HCT116 (cell line): ENCODE results near the gene ITPR2. TPM values are rescaled to one million over a fixed set of nuclear protein-coding genes. Genes with fewer than 3 reads are reported as not detected.

Source experiments
- ATAC-seq: fragments of 200-7000 bp; cut with Tn5 transposase; 2 replicates; pipeline ENCODE4 v1.9.1; 2020; ENCODE audit warnings: mild to moderate bottlenecking, moderate library complexity
- BruUV-seq: library from RNA; stranded (reverse); fragments of 400-500 nt; replicated peaks from 2 replicates; lab custom pipeline; 2021; lab: Mats Ljungman, UMichigan
- CTCF ChIA-PET: fragments of 300-600 bp; sonication (Branson Sonifier 250); formaldehyde crosslinking; loops from one replicate; lab custom pipeline; 2021; ENCODE audit warnings: antibody characterized with exemption; lab: Charles Lee
- POLR2A ChIA-PET: fragments of 300-600, 350-600 bp; sonication (Branson Sonifier 250); formaldehyde crosslinking; loops from one replicate; lab custom pipeline; 2021; ENCODE audit warnings: antibody characterized with exemption; lab: Charles Lee
- RAD21 ChIA-PET, 2 experiments: fragments of 300-600 bp; sonication (Branson Sonifier 250); formaldehyde crosslinking; loops; one replicate each; lab custom pipeline; 2023; ENCODE audit warnings: low total read pairs in 2 of 2; ENCODE audit not compliant: uncharacterized antibody in 2 of 2, unreplicated experiment in 2 of 2, low non-redundant PET in 1 of 2; lab: Charles Lee
- DNase-seq: peaks from one replicate; pipeline ENCODE4 v3.0.0-alpha.2; 2010; ENCODE audit warnings: low read depth, low spot score
- H2AFZ ChIP-seq: fragments of 200-600 bp; shearing (Covaris generic), sonication (generic); 2 replicates; pipeline ENCODE4 v1.6.1; 2017; ENCODE audit warnings: low read depth, mixed run types, mixed read lengths, antibody characterized with exemption, low read length; ENCODE audit not compliant: poor library complexity, severe bottlenecking
- H3K27ac ChIP-seq: 2 replicates; pipeline ENCODE4 v1.5.1; 2012; ENCODE audit warnings: low read depth, low read length
- H3K27me3 ChIP-seq: fragments of 200-600 bp; sonication (generic); 2 replicates; pipeline ENCODE4 v1.6.1; 2016; ENCODE audit warnings: mixed run types, low read length, mixed read lengths; ENCODE audit not compliant: insufficient read depth
- H3K36me3 ChIP-seq, 2 experiments: fragments of 200-500 bp in 1 of 2; fragments of 200-600 bp in 1 of 2; sonication (Bioruptor generic) in 1 of 2; sonication (generic) in 1 of 2; 2 replicates each; pipeline versions ENCODE4 v1.5.1 to v1.6.1; 2014 to 2016; ENCODE audit warnings: low read length in 2 of 2, inconsistent platforms in 1 of 2, mixed read lengths in 1 of 2, mixed run types in 1 of 2; ENCODE audit not compliant: insufficient read depth in 2 of 2, control insufficient read depth in 1 of 2
- H3K4me1 ChIP-seq, 2 experiments: fragments of 200-600 bp in 1 of 2; sonication (generic) in 1 of 2; 2 replicates each; pipeline versions ENCODE4 v1.5.1 to v1.6.1; 2012 to 2017; ENCODE audit warnings: low read length in 2 of 2, inconsistent platforms in 1 of 2, mild to moderate bottlenecking in 1 of 2, mixed read lengths in 1 of 2, mixed run types in 1 of 2, moderate library complexity in 1 of 2; ENCODE audit not compliant: insufficient read depth in 2 of 2, control insufficient read depth in 1 of 2
- H3K4me2 ChIP-seq: fragments of 200-600 bp; sonication (generic); 2 replicates; pipeline ENCODE4 v1.6.1; 2017; ENCODE audit warnings: mixed run types, low read length, mixed read lengths
- H3K4me3 ChIP-seq, 2 experiments: fragments of 200-600 bp in 1 of 2; sonication (generic) in 1 of 2; replicated peaks in 1 of 2; 2 replicates each; pipeline ENCODE4 v1.5.1; 2011 to 2016; ENCODE audit warnings: low read length in 2 of 2, control low read depth in 1 of 2, low read depth in 1 of 2, mild to moderate bottlenecking in 1 of 2, mixed read lengths in 1 of 2, mixed run types in 1 of 2
- H3K79me2 ChIP-seq: fragments of 200-600 bp; sonication (generic); 2 replicates; pipeline ENCODE4 v1.6.1; 2017; ENCODE audit warnings: mild to moderate bottlenecking, mixed run types, low read length, moderate library complexity, mixed read lengths; ENCODE audit not compliant: insufficient read depth
- H3K9ac ChIP-seq: fragments of 200-600 bp; sonication (generic); 2 replicates; pipeline ENCODE4 v1.6.1; 2016; ENCODE audit warnings: low read length, mixed read lengths
- H3K9me2 ChIP-seq: fragments of 200-600 bp; sonication (generic), shearing (Covaris generic); 2 replicates; pipeline ENCODE4 v1.6.1; 2017; ENCODE audit warnings: mixed run types, mild to moderate bottlenecking, moderate library complexity; ENCODE audit not compliant: insufficient read depth
- H3K9me3 ChIP-seq, 2 experiments: fragments of 200-500 bp in 1 of 2; fragments of 200-600 bp in 1 of 2; sonication (Bioruptor generic) in 1 of 2; sonication (generic) in 1 of 2; 2 replicates each; pipeline ENCODE4 v1.6.1; 2014 to 2017; ENCODE audit warnings: low read length in 2 of 2, mixed read lengths in 2 of 2, inconsistent platforms in 1 of 2, low read depth in 1 of 2, mild to moderate bottlenecking in 1 of 2, mixed run types in 1 of 2, moderate library complexity in 1 of 2; ENCODE audit not compliant: control insufficient read depth in 1 of 2, insufficient read depth in 1 of 2
- H4K20me1 ChIP-seq: fragments of 200-600 bp; sonication (generic), shearing (Covaris generic); 2 replicates; pipeline ENCODE4 v1.6.1; 2017; ENCODE audit warnings: mixed run types, mild to moderate bottlenecking, moderate library complexity; ENCODE audit not compliant: insufficient read depth
- CBX3 ChIP-seq: IDR thresholded peaks from 2 replicates; pipeline ENCODE4 v1.6.1; 2012; ENCODE audit warnings: low read depth
- EGR1 ChIP-seq: IDR thresholded peaks from 2 replicates; pipeline ENCODE4 v1.6.1; 2012; ENCODE audit warnings: low read depth
- ELF1 ChIP-seq: IDR thresholded peaks from 2 replicates; pipeline ENCODE4 v1.6.1; 2012; ENCODE audit warnings: low read depth, borderline replicate concordance
- EZH2 ChIP-seq: fragments of 200-600 bp; sonication (generic); IDR thresholded peaks from 2 replicates; pipeline ENCODE4 v1.6.1; 2017; ENCODE audit warnings: antibody characterized with exemption, mixed run types
- FOSL1 ChIP-seq: IDR thresholded peaks from 2 replicates; pipeline ENCODE4 v1.6.1; 2012; ENCODE audit warnings: low read depth
- JUND ChIP-seq: IDR thresholded peaks from 2 replicates; pipeline ENCODE4 v1.6.1; 2012
- RAD21 ChIP-seq: IDR thresholded peaks from 2 replicates; pipeline ENCODE4 v1.6.1; 2012; ENCODE audit warnings: low read depth, mild to moderate bottlenecking
- SP1 ChIP-seq: IDR thresholded peaks from 2 replicates; pipeline ENCODE4 v1.6.1; 2012; ENCODE audit warnings: low read depth
- SRF ChIP-seq: IDR thresholded peaks from 2 replicates; pipeline ENCODE4 v1.6.1; 2012; ENCODE audit warnings: low read depth
- TCF7L2 ChIP-seq: IDR thresholded peaks from 2 replicates; pipeline ENCODE4 v1.7.0; 2011; ENCODE audit warnings: borderline replicate concordance, inconsistent platforms; ENCODE audit not compliant: insufficient read depth, insufficient read length; ENCODE audit errors: extremely low read depth
- ZFX ChIP-seq: fragments of 450-650 bp; IDR thresholded peaks from 2 replicates; pipeline ENCODE4 v1.6.1; 2017
- intact Hi-C: fragments of 100-400 bp; cut with micrococcal nuclease; formaldehyde crosslinking; loops from 2 replicates; pipeline ENCODE4 v1.10.0; 2022
- total RNA-seq: library from RNA; stranded (reverse); gene quantifications from one replicate; pipeline ENCODE4 v1.2.1, GENCODE V29; 2021; ENCODE audit not compliant: unreplicated experiment
- TF ChIP-seq, protein P1 (sequence below): IDR thresholded peaks from 2 replicates; pipeline ENCODE4 v1.6.1; 2012; ENCODE audit warnings: low read depth
- TF ChIP-seq, protein P2 (sequence below): IDR thresholded peaks from 2 replicates; pipeline ENCODE4 v1.6.1; 2012
- TF ChIP-seq, protein P3 (sequence below), 3 experiments: fragments of 200-600 bp in 1 of 3; sonication (generic) in 1 of 3; IDR thresholded peaks in 2 of 3; conservative IDR thresholded peaks in 1 of 3; 2 replicates each; pipeline ENCODE4 v1.5.1; 2012 to 2017; ENCODE audit warnings: low read depth in 2 of 3, low read length in 2 of 3, antibody characterized with exemption in 1 of 3, borderline replicate concordance in 1 of 3, control low read depth in 1 of 3, mild to moderate bottlenecking in 1 of 3, mixed read lengths in 1 of 3, mixed run types in 1 of 3, moderate library complexity in 1 of 3; ENCODE audit not compliant: insufficient read depth in 1 of 3
- TF ChIP-seq, protein P4 (sequence below): IDR thresholded peaks from 2 replicates; pipeline ENCODE4 v1.6.1; 2012

Gene ITPR2
- total RNA-seq, 1 experiment from 2014 or later = 6.5 TPM

DNA sequence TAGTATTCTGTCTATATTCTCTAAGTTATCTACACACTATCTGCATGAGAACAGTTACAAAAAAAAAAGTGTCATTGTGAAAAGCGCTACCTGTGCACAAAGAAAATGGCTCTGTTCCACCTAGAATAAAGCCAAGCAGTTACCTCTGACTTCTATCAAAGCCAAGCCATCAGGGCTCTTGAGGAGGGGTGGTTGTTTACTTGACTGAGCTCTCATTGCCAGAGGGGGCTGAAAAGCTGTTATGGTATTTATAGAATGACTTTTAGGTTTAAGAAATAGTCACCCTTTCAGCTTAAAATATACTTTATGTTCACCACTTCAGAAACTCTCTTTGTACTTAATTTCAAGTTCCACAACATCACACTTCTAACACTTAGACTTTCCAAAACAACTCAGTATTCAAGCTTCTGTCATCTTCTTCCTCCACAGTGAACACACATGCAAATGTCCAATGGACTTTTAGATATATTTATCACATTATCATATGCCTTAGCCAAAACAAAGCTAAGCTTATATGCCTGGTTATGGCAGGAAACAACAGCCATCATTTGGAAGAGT is 7.5 kb downstream of the ITPR2 start (continued):
- TF ChIP-seq, protein P1, sequence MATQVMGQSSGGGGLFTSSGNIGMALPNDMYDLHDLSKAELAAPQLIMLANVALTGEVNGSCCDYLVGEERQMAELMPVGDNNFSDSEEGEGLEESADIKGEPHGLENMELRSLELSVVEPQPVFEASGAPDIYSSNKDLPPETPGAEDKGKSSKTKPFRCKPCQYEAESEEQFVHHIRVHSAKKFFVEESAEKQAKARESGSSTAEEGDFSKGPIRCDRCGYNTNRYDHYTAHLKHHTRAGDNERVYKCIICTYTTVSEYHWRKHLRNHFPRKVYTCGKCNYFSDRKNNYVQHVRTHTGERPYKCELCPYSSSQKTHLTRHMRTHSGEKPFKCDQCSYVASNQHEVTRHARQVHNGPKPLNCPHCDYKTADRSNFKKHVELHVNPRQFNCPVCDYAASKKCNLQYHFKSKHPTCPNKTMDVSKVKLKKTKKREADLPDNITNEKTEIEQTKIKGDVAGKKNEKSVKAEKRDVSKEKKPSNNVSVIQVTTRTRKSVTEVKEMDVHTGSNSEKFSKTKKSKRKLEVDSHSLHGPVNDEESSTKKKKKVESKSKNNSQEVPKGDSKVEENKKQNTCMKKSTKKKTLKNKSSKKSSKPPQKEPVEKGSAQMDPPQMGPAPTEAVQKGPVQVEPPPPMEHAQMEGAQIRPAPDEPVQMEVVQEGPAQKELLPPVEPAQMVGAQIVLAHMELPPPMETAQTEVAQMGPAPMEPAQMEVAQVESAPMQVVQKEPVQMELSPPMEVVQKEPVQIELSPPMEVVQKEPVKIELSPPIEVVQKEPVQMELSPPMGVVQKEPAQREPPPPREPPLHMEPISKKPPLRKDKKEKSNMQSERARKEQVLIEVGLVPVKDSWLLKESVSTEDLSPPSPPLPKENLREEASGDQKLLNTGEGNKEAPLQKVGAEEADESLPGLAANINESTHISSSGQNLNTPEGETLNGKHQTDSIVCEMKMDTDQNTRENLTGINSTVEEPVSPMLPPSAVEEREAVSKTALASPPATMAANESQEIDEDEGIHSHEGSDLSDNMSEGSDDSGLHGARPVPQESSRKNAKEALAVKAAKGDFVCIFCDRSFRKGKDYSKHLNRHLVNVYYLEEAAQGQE = no peak
- no peak for TF ChIP-seq CBX3
- TF ChIP-seq, protein P2, sequence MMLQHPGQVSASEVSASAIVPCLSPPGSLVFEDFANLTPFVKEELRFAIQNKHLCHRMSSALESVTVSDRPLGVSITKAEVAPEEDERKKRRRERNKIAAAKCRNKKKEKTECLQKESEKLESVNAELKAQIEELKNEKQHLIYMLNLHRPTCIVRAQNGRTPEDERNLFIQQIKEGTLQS = no peak

DNA sequence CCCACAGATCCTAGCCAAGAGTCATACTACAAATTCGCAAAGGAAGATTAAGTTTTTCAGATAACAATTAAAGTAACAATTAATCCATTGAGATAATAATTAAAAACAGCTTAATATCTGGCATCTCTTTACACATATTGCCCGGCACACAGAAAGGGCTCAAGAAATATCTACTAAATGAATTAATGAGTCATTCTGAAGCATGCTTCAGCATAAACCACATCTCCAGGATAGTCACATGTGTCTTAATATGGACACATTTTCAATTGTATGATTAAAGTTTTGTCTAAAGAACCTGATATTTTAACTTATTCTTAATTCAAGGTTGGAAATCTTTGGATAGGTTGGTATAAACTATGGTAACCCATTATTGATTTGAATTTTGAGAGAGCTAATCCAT is 9.6 kb downstream of the ITPR2 start:
- ChIA-PET POLR2A (no interaction called here), CTCF (interaction anchor here (1.5 kb wide), 1 partner anchor 9 kb away, joined by 4 read pairs; no protein-coding TSS in a partner anchor), RAD21 (no interaction called here)
- no peak for DNase-seq
- H3K9me3 ChIP-seq = no peaks in the 10 kb centered on the region
- no peaks in the 10 kb centered on the region for H3K36me3 ChIP-seq
- intact Hi-C loops = no loop called here
- no peak overlapping the region for H3K27ac ChIP-seq
- ATAC-seq = no peak
- no peaks in the 10 kb centered on the region for H3K27me3 ChIP-seq
- no peaks in the 10 kb centered on the region; a peak in 1 of 4 replicates for H3K4me1 ChIP-seq
- H4K20me1 ChIP-seq = no peaks in the 10 kb centered on the region
- peaks cover 8% of the 10 kb centered on the region for H3K9me2 ChIP-seq
- no TSS peak for BruUV-seq
- no peak overlapping the region for H3K4me2 ChIP-seq
- no peak overlapping the region for H3K9ac ChIP-seq
- H3K4me3 ChIP-seq = no peak overlapping the region
- H3K79me2 ChIP-seq = no peaks in the 10 kb centered on the region
- no peak overlapping the region for H2AFZ ChIP-seq
- TF ChIP-seq, protein P3, sequence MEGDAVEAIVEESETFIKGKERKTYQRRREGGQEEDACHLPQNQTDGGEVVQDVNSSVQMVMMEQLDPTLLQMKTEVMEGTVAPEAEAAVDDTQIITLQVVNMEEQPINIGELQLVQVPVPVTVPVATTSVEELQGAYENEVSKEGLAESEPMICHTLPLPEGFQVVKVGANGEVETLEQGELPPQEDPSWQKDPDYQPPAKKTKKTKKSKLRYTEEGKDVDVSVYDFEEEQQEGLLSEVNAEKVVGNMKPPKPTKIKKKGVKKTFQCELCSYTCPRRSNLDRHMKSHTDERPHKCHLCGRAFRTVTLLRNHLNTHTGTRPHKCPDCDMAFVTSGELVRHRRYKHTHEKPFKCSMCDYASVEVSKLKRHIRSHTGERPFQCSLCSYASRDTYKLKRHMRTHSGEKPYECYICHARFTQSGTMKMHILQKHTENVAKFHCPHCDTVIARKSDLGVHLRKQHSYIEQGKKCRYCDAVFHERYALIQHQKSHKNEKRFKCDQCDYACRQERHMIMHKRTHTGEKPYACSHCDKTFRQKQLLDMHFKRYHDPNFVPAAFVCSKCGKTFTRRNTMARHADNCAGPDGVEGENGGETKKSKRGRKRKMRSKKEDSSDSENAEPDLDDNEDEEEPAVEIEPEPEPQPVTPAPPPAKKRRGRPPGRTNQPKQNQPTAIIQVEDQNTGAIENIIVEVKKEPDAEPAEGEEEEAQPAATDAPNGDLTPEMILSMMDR (IDR thresholded peaks at IDR 0.05 in 2 of 3, conservative IDR thresholded peaks at IDR 0.05 in 1 of 3; ENCODE audit: borderline replicate concordance in 1 of 3, insufficient read depth in 1 of 3, low read depth in 2 of 3, low read length in 2 of 3) = no peak
- TF ChIP-seq ELF1 (no peak), TCF7L2 (no peak), CBX3 (no peak), RAD21 (no peak), SP1 (no peak), ZFX (no peak), SRF (no peak), JUND (no peak), FOSL1 (no peak), EZH2 (no peak), EGR1 (no peak)
- TF ChIP-seq, protein P4, sequence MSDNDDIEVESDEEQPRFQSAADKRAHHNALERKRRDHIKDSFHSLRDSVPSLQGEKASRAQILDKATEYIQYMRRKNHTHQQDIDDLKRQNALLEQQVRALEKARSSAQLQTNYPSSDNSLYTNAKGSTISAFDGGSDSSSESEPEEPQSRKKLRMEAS = no peak
- TF ChIP-seq, protein P2 = no peak
- TF ChIP-seq, protein P1 = no peak
